Adrenal gland (tissue), 5 donors: ENCODE measurements around the gene MAB21L2.

Experiments used
- POLR2A ChIP-seq, 2 donors: fragments of 450-650 bp; IDR thresholded peaks; one replicate each; pipeline ENCODE4 v1.6.1; 2017; ENCODE audit warnings: antibody characterized with exemption in 2 of 2, mild to moderate bottlenecking in 2 of 2, moderate library complexity in 1 of 2
- TF ChIP-seq, protein P1 (sequence below), 6 experiments: fragments of 450-650 bp in 4 of 6; fragments of 200-600 bp in 2 of 6; sonication (generic) in 1 of 6; IDR thresholded peaks; 1 replicate in 5 of 6; 2 replicates in 1 of 6; pipeline versions ENCODE4 v1.5.1 to v1.8.0; 2016 to 2021; ENCODE audit warnings: antibody characterized with exemption in 6 of 6, mild to moderate bottlenecking in 2 of 6, moderate library complexity in 1 of 6
- donor health status: DM: no; HTN: no; CAD: no.

DNA sequence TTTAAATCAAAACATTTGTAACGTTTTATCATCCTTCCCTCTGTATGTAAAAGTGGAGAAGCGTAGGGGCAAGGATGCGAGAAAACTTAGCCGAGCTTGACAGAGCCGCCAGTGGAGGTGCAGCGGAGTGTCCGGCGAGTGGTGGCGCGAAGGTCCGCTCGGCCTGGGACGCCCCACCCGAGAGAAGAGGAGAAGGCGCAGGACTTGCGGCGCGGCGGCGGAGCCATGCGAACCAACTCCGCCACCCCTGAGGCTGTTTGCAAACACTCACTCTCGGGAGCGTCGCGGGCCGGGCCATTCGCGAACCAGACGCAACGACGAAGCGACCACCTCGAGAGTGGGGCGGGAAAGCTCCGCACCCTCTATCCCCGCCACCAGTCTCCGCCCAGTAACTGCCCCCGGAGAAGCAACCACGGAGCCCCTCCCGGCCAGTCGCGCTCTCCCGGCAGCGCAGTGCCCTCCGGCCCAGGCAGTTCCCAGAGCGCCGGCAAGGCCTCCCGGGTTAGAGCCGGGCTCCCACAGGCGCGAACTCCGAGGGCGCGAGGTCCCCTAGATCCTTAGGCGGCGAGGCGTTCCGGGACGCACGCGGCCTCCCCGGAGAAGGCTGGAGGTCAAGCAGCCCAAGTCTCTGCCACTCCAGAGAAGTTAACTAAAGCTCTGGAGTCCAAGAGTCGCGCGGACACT lies 2.3 kb upstream of the MAB21L2 start:
- TF ChIP-seq, protein P1, sequence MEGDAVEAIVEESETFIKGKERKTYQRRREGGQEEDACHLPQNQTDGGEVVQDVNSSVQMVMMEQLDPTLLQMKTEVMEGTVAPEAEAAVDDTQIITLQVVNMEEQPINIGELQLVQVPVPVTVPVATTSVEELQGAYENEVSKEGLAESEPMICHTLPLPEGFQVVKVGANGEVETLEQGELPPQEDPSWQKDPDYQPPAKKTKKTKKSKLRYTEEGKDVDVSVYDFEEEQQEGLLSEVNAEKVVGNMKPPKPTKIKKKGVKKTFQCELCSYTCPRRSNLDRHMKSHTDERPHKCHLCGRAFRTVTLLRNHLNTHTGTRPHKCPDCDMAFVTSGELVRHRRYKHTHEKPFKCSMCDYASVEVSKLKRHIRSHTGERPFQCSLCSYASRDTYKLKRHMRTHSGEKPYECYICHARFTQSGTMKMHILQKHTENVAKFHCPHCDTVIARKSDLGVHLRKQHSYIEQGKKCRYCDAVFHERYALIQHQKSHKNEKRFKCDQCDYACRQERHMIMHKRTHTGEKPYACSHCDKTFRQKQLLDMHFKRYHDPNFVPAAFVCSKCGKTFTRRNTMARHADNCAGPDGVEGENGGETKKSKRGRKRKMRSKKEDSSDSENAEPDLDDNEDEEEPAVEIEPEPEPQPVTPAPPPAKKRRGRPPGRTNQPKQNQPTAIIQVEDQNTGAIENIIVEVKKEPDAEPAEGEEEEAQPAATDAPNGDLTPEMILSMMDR (IDR thresholded peaks at IDR 0.05) = no peak
- TF ChIP-seq POLR2A (IDR thresholded peaks at IDR 0.05) = no peak
